ENCODE data around the gene CTAGE9. TPM values are rescaled to one million over a fixed set of nuclear protein-coding genes. Genes with fewer than 3 reads are reported as not detected.

CTAGE9 gene
- total RNA-seq, 1 donor from 2014 or later, result not detected

- no peaks in the 10 kb centered on the region for H3K36me3 ChIP-seq (ENCODE audit: control insufficient read depth, insufficient read depth, low read length)
- H3K4me3 ChIP-seq (ENCODE audit: low read depth, low read length), result no peak overlapping the region
- no peak for TF ChIP-seq CTCF (IDR thresholded peaks at IDR 0.05; ENCODE audit: insufficient read depth, low read length, poor library complexity, severe bottlenecking)
- no peak for DNase-seq (ENCODE audit: low read depth)
- H3K27me3 ChIP-seq (ENCODE audit: control insufficient read depth, insufficient read depth, low read length), result no peaks in the 10 kb centered on the region
These were observed 29.3 kb upstream of the CTAGE9 start for GRCh38 chr6:131740161-131740560.

- Histone ChIP-seq H3K4me3 (ENCODE audit: low read depth, low read length) (no peak overlapping the region), H3K27me3 (ENCODE audit: control insufficient read depth, insufficient read depth, low read length) (no peaks in the 10 kb centered on the region), H3K36me3 (ENCODE audit: control insufficient read depth, insufficient read depth, low read length) (no peaks in the 10 kb centered on the region)
- TF ChIP-seq CTCF (IDR thresholded peaks at IDR 0.05; ENCODE audit: insufficient read depth, low read length, poor library complexity, severe bottlenecking), result no peak
- DNase-seq (ENCODE audit: low read depth), result no peak
These were observed 28.3 kb upstream of the CTAGE9 start for GRCh38 chr6:131739136-131739535.

GRCh38 chr6:131736811-131737210 lies 26.0 kb upstream of the CTAGE9 start:
- no peak for DNase-seq (ENCODE audit: low read depth)
- Histone ChIP-seq H3K36me3 (ENCODE audit: control insufficient read depth, insufficient read depth, low read length) (no peaks in the 10 kb centered on the region), H3K4me3 (ENCODE audit: low read depth, low read length) (no peak overlapping the region), H3K27me3 (ENCODE audit: control insufficient read depth, insufficient read depth, low read length) (no peaks in the 10 kb centered on the region)
- no peak for TF ChIP-seq CTCF (IDR thresholded peaks at IDR 0.05; ENCODE audit: insufficient read depth, low read length, poor library complexity, severe bottlenecking)

GRCh38 chr6:131736003-131736596 lies 25.3 kb upstream of the CTAGE9 start:
- DNase-seq (ENCODE audit: low read depth), result no peak
- H3K4me3 ChIP-seq (ENCODE audit: low read depth, low read length), result no peak overlapping the region
- no peak for TF ChIP-seq CTCF (IDR thresholded peaks at IDR 0.05; ENCODE audit: insufficient read depth, low read length, poor library complexity, severe bottlenecking)

GRCh38 chr6:131733376-131734016 lies 22.7 kb upstream of the CTAGE9 start:
- H3K4me3 ChIP-seq (ENCODE audit: low read depth, low read length), result no peak overlapping the region
- no peaks in the 10 kb centered on the region for H3K27me3 ChIP-seq (ENCODE audit: control insufficient read depth, insufficient read depth, low read length)
- peak; percentile 44 for DNase-seq (ENCODE audit: low read depth)
- no peaks in the 10 kb centered on the region for H3K36me3 ChIP-seq (ENCODE audit: control insufficient read depth, insufficient read depth, low read length)
- no peak for TF ChIP-seq CTCF (IDR thresholded peaks at IDR 0.05; ENCODE audit: insufficient read depth, low read length, poor library complexity, severe bottlenecking)

More at GRCh38 chr6:131736003-131736596, 25.3 kb upstream of the CTAGE9 start:
- Histone ChIP-seq H3K27me3 (ENCODE audit: control insufficient read depth, insufficient read depth, low read length) (no peaks in the 10 kb centered on the region), H3K36me3 (ENCODE audit: control insufficient read depth, insufficient read depth, low read length) (no peaks in the 10 kb centered on the region)

- no peaks in the 10 kb centered on the region for H3K36me3 ChIP-seq (ENCODE audit: control insufficient read depth, insufficient read depth, low read length)
- no peak for DNase-seq (ENCODE audit: low read depth)
- H3K27me3 ChIP-seq (ENCODE audit: control insufficient read depth, insufficient read depth, low read length), result no peaks in the 10 kb centered on the region
- TF ChIP-seq CTCF (IDR thresholded peaks at IDR 0.05; ENCODE audit: insufficient read depth, low read length, poor library complexity, severe bottlenecking), result no peak
- H3K4me3 ChIP-seq (ENCODE audit: low read depth, low read length), result no peak overlapping the region
These were observed 20.4 kb upstream of the CTAGE9 start for GRCh38 chr6:131731224-131731623.
